D721Med (cell line): ENCODE data around the gene RNF144B.

ENCODE experiments used
- DNase-seq: peaks from one replicate; pipeline ENCODE4 v3.0.0; 2011; ENCODE audit warnings: low spot score; ENCODE audit not compliant: insufficient read length
- FAIRE-seq: peaks from 2 replicates; lab custom pipeline; 2011; peaks lifted over from hg19 to GRCh38; lab: Jason Lieb, UNC
- CTCF ChIP-seq: IDR thresholded peaks from 2 replicates; pipeline ENCODE4 v1.5.1; 2012; ENCODE audit warnings: mild to moderate bottlenecking, control low read depth; ENCODE audit not compliant: insufficient read depth; ENCODE audit errors: missing control alignments

RNF144B gene

GRCh38 chr6:18491308-18492045 is 104.3 kb downstream of the RNF144B start:
- FAIRE-seq (no peak), DNase-seq (no peak)
- TF ChIP-seq CTCF = no peak

GRCh38 chr6:18492972-18493371 is 105.8 kb downstream of the RNF144B start:
- TF ChIP-seq CTCF = no peak
- FAIRE-seq = no peak
- no peak for DNase-seq

GRCh38 chr6:18493382-18493891 is 106.3 kb downstream of the RNF144B start:
- TF ChIP-seq CTCF = no peak
- no peak for FAIRE-seq
- no peak for DNase-seq

- no peak for DNase-seq
- no peak for TF ChIP-seq CTCF
- FAIRE-seq = no peak
Measured at GRCh38 chr6:18493925-18494324, 106.8 kb downstream of the RNF144B start.

GRCh38 chr6:18495236-18495635 is 108.1 kb downstream of the RNF144B start:
- DNase-seq (no peak), FAIRE-seq (no peak)
- no peak for TF ChIP-seq CTCF

GRCh38 chr6:18496462-18496861 is 109.3 kb downstream of the RNF144B start:
- no peak for DNase-seq
- TF ChIP-seq CTCF = no peak
- no peak for FAIRE-seq

GRCh38 chr6:18497006-18497405 is 109.9 kb downstream of the RNF144B start:
- no peak for DNase-seq
- FAIRE-seq = no peak
- no peak for TF ChIP-seq CTCF
